Retinal pigment epithelial cell (primary cell): ENCODE results near the gene GALNT10.

ENCODE experiments used
- DNase-seq: peaks from one replicate; pipeline ENCODE4 v3.0.0-alpha.2; 2010; ENCODE audit warnings: low read depth
- H3K4me3 ChIP-seq: 2 replicates; pipeline ENCODE4 v1.5.1; 2011; ENCODE audit warnings: mild to moderate bottlenecking, low read length, control low read depth, moderate library complexity
- TF ChIP-seq, protein P1 (sequence below): conservative IDR thresholded peaks from 2 replicates; pipeline ENCODE4 v1.5.1; 2011; ENCODE audit warnings: low read depth, low read length, control low read depth, inconsistent platforms

Gene GALNT10

GRCh38 chr5:154199263-154199662 lies 8.7 kb downstream of the GALNT10 start:
- DNase-seq = no peak
- H3K4me3 ChIP-seq = no peak overlapping the region
- TF ChIP-seq, protein P1, sequence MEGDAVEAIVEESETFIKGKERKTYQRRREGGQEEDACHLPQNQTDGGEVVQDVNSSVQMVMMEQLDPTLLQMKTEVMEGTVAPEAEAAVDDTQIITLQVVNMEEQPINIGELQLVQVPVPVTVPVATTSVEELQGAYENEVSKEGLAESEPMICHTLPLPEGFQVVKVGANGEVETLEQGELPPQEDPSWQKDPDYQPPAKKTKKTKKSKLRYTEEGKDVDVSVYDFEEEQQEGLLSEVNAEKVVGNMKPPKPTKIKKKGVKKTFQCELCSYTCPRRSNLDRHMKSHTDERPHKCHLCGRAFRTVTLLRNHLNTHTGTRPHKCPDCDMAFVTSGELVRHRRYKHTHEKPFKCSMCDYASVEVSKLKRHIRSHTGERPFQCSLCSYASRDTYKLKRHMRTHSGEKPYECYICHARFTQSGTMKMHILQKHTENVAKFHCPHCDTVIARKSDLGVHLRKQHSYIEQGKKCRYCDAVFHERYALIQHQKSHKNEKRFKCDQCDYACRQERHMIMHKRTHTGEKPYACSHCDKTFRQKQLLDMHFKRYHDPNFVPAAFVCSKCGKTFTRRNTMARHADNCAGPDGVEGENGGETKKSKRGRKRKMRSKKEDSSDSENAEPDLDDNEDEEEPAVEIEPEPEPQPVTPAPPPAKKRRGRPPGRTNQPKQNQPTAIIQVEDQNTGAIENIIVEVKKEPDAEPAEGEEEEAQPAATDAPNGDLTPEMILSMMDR = no peak

- TF ChIP-seq, protein P1 = no peak
- no peak overlapping the region for H3K4me3 ChIP-seq
- no peak for DNase-seq
These were observed 9.2 kb downstream of the GALNT10 start for GRCh38 chr5:154199671-154200220.

DNA sequence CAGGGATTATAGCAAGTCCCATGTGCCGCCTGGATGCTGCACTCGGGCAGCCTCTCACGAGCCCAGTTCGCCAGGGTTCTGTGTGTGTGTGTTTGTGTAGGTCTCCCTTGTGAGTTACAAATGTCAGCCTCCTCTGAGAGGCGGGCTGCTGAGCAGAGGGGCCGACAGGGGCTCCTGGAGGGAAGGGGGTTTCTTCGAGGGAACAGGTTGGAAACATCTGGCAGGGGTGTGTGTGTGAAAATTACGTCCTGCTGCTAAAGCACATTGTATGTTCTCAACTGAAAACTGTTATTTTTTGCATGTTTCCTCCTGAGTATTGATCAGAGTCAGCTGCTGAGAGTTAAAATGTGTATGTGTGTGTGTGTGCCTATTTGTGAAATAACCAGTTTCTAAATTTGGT lies 9.7 kb downstream of the GALNT10 start:
- no peak for DNase-seq
- H3K4me3 ChIP-seq = no peak overlapping the region
- TF ChIP-seq, protein P1 = no peak

DNA sequence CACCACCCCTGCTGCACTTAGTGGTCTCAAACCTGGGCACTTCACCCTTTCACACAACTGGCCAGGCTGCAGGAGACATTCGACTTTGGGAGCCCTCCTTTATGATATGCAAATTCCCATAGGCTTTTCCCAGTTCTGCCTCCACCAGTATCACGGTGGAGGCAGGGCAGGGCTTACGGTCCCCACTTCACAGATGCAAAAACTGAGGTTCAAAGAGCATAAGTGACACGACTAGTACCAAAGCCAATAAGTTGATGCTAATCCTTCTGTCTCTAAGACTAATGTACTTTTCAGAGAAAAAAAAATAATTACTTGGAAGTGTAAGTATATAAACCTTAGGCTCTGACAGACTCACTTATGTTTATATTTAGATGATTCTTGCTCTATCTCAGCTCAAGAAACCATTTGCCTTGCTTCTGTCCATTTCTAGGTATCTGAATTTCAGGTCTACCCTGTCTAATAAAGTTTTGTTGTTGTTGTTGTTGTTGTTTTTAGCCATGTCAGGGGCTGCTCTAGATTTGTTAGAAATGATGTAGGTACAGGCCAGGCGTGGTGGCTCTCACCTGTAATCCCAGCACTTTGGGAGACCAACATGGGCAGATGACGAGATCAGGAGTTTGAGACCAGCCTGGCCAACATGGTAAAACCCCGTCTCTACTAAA lies 10.7 kb downstream of the GALNT10 start:
- DNase-seq = no peak
- H3K4me3 ChIP-seq = no peak overlapping the region
- TF ChIP-seq, protein P1 = no peak

GRCh38 chr5:154202379-154203260 lies 12.1 kb downstream of the GALNT10 start:
- H3K4me3 ChIP-seq = no peak overlapping the region
- DNase-seq = no peak
- TF ChIP-seq, protein P1 = no peak

GRCh38 chr5:154203798-154204578 lies 13.5 kb downstream of the GALNT10 start:
- no peak for DNase-seq
- no peak overlapping the region for H3K4me3 ChIP-seq
- TF ChIP-seq, protein P1 = no peak
